Epithelial cell of esophagus (primary cell): Measurements from ENCODE around the gene RAP2C.

Experiments used
- DNase-seq: peaks from one replicate; pipeline ENCODE4 v3.0.0; 2010; ENCODE audit warnings: low read depth
- H3K4me3 ChIP-seq: 2 replicates; pipeline ENCODE4 v1.5.1; 2011; ENCODE audit warnings: mild to moderate bottlenecking, low read length, control low read depth
- TF ChIP-seq, protein P1 (sequence below): IDR thresholded peaks from 2 replicates; pipeline ENCODE4 v1.5.1; 2011; ENCODE audit warnings: low read depth, mild to moderate bottlenecking, low read length, control low read depth, inconsistent platforms; ENCODE audit not compliant: insufficient read depth; ENCODE audit errors: missing control alignments

The RAP2C gene

DNA sequence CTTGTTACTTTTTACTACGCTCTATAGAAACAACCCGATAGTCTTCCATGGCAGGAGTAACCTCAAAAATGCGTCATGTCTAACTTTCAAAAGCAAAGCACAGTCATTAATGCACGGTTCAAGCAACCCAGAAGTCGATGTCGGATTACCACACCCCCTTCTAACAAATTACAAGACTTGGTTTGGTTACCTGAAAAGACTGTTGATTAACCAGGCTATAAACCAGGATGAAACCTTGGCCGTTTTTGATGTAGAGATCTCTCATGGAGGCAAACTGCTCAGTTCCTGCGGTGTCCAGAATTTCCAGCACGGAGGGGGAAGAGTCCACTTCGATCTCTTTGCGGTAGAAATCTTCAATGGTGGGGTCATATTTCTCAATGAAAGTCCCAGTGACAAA is 2.4 kb downstream of the RAP2C start:
- TF ChIP-seq, protein P1, sequence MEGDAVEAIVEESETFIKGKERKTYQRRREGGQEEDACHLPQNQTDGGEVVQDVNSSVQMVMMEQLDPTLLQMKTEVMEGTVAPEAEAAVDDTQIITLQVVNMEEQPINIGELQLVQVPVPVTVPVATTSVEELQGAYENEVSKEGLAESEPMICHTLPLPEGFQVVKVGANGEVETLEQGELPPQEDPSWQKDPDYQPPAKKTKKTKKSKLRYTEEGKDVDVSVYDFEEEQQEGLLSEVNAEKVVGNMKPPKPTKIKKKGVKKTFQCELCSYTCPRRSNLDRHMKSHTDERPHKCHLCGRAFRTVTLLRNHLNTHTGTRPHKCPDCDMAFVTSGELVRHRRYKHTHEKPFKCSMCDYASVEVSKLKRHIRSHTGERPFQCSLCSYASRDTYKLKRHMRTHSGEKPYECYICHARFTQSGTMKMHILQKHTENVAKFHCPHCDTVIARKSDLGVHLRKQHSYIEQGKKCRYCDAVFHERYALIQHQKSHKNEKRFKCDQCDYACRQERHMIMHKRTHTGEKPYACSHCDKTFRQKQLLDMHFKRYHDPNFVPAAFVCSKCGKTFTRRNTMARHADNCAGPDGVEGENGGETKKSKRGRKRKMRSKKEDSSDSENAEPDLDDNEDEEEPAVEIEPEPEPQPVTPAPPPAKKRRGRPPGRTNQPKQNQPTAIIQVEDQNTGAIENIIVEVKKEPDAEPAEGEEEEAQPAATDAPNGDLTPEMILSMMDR = no peak
- DNase-seq = peak; percentile 62

DNA sequence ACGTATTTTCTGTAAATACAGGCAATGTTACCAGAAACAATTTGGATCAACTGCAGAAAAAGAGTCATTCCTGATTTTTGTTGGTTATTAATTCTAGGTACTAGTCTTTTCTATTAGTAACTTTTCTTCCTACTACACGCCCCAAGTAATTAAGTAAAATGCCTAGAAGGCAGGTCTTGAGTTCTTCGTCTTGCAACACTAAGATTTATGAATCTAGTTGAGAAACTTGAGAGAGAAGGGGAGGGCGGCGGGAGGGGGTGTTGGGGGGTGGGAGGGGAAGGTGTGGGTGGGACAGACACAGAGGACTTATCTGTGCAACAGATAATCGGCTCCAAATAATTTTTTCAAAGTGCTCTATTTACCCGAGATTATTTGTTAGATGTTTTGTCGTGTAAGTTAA is 3.0 kb downstream of the RAP2C start:
- H3K4me3 ChIP-seq = peak overlapping the region; percentile 67
- TF ChIP-seq, protein P1 = no peak
- DNase-seq = no peak

More for the DNA sequence above, 2.4 kb downstream of the RAP2C start:
- peak overlapping the region; percentile 67 for H3K4me3 ChIP-seq

DNA sequence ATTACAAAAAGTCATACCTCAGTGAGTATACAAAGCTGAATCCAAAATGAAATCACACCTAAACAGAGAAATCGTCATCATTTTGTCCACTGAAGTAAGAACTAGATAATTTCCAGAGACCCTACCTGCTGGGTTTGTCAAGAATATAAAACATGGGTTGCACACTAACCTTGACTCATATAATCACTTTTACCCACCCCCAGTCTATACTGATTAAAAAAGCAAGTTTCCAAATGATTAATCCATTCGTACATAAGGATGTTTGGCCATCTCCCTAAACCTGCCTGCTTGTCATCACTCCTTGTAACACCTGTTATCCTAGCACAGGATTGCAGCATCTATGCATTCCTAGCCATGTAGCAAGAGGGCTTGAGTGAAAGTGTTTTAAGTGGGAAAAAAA is 4.7 kb downstream of the RAP2C start:
- DNase-seq = peak; percentile 27
- no peak overlapping the region for H3K4me3 ChIP-seq
- TF ChIP-seq, protein P1 = no peak

DNA sequence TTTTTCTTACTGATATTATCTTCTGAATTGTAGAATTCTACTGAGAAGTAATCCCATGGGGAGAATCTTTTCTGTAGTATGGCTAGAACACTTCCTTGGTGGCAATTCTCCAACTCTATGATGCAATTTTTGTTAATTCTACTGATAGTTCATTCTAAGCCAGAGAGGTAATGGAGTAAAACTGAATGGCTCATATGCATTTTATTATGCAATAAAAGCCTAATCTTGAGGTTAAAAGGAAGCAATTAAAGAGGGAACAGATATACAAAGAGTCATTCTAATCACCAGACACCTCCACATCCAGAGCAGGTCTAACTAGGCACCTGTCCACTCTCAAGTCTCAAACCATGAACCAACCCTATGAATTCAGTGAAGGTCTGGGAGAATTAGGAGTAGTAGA is 9.7 kb downstream of the RAP2C start:
- TF ChIP-seq, protein P1 = no peak
- peak; percentile 46 for DNase-seq
- no peak overlapping the region for H3K4me3 ChIP-seq

DNA sequence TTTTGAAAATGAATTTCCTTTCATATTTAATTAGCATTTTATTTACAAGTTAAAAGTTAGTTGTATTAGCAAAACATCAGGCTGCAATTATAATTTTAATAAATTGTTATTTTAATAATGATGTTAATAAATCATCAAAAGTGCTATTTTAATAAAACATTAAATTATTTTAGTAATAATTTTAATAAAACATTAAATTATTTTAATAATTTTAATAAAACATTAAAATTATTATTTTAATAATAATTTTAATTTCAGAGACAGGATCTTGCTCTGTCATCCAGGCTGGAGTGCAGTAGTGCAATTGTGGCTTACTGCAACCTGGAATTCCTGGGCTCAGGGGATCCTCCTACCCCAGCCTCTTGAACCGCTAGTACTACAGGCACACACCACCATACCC is 10.8 kb downstream of the RAP2C start:
- H3K4me3 ChIP-seq = no peak overlapping the region
- no peak for DNase-seq
- TF ChIP-seq, protein P1 = no peak

DNA sequence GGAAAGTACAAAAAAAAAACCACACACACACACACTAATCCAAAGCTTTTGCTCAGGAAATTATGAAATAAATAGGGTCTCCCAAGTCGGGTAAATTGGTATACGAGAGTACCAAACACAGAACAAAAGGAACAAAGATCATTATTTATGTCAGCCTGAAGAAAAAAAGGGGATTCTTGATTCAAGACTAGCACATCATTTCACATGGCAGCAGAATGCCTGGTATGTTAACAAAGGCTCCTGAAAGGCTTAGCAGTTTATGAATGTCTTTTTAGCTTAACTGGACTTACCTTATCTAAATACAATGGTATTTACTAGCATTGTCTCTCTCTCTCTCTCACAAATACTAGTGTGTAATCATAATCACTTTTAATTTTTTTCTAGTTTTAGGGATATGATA is 11.3 kb downstream of the RAP2C start:
- DNase-seq = no peak
- no peak overlapping the region for H3K4me3 ChIP-seq
- TF ChIP-seq, protein P1 = no peak

DNA sequence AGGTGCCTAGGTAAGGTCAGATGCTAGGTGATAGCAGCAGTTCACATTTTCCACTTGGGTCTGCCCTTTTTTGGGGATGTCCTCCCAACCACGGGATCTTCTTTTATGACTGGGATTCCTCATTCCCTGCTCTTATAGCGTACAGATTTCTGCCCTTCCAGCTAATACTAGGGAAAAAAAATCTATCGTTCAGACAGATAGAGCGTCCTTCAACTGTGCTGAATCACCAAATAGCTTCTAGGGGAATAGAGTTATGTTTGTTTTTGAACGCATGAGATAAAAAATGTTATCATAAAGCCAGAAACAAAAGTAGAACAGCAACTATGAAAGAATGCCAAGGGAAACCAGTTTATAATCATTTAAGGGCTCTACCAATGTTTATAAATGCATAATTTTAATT is 13.0 kb downstream of the RAP2C start:
- TF ChIP-seq, protein P1 = no peak
- DNase-seq = no peak

More for the DNA sequence above, 13.0 kb downstream of the RAP2C start:
- no peak overlapping the region for H3K4me3 ChIP-seq
